Osteocyte (in vitro differentiated cells): ENCODE data around the gene SHE. TPM values are rescaled to one million over a fixed set of nuclear protein-coding genes. Genes with fewer than 3 reads are reported as not detected.

Experiments
- DNase-seq: peaks from one replicate; pipeline ENCODE4 v3.0.0; 2021; ENCODE audit warnings: mixed read lengths; ENCODE audit not compliant: unreplicated experiment; ENCODE audit errors: extremely low spot score
- H3K27ac Mint-ChIP-seq: one replicate; pipeline ENCODE4 v1.8.0; 2021; ENCODE audit warnings: mild to moderate bottlenecking, mixed read lengths; ENCODE audit not compliant: unreplicated experiment
- H3K27me3 Mint-ChIP-seq: one replicate; pipeline ENCODE4 v1.8.0; 2021; ENCODE audit warnings: mixed read lengths; ENCODE audit not compliant: unreplicated experiment
- H3K36me3 Mint-ChIP-seq: one replicate; pipeline ENCODE4 v1.8.0; 2021; ENCODE audit warnings: mixed read lengths; ENCODE audit not compliant: unreplicated experiment
- H3K4me1 Mint-ChIP-seq: one replicate; pipeline ENCODE4 v1.8.0; 2021; ENCODE audit warnings: mixed read lengths; ENCODE audit not compliant: unreplicated experiment
- H3K4me3 Mint-ChIP-seq: one replicate; pipeline ENCODE4 v1.8.0; 2021; ENCODE audit warnings: mild to moderate bottlenecking, moderate library complexity, mixed read lengths; ENCODE audit not compliant: unreplicated experiment
- H3K9me3 Mint-ChIP-seq: one replicate; pipeline ENCODE4 v1.8.0; 2021; ENCODE audit warnings: mixed read lengths; ENCODE audit not compliant: unreplicated experiment
- CTCF ChIP-seq: fragments of 200-600 bp; sonication (generic); IDR thresholded peaks from 2 replicates; pipeline ENCODE4 v1.5.0; 2021; ENCODE audit warnings: antibody characterized with exemption, mild to moderate bottlenecking, moderate library complexity
- total RNA-seq: library from RNA; stranded (reverse); gene quantifications from 2 replicates; pipeline ENCODE4 v1.2.1, GENCODE V29; 2021

SHE gene
- total RNA-seq, 1 donor from 2014 or later = not detected

GRCh38 chr1:154466921-154467417 is 35.2 kb downstream of the SHE start:
- peaks cover 13% of the 10 kb centered on the region for H3K36me3 Mint-ChIP-seq
- peak overlapping the region; percentile 14 for H3K27ac Mint-ChIP-seq
- H3K4me1 Mint-ChIP-seq = peaks cover 38% of the 10 kb centered on the region
- TF ChIP-seq CTCF = peak; percentile 50
- no peaks in the 10 kb centered on the region for H3K9me3 Mint-ChIP-seq
- DNase-seq = no peak
- no peak overlapping the region for H3K4me3 Mint-ChIP-seq
- no peaks in the 10 kb centered on the region for H3K27me3 Mint-ChIP-seq

- Mint-ChIP-seq H3K9me3 (no peaks in the 10 kb centered on the region), H3K27ac (peak overlapping the region; percentile 70), H3K27me3 (no peaks in the 10 kb centered on the region), H3K4me3 (no peak overlapping the region), H3K4me1 (peaks cover 39% of the 10 kb centered on the region), H3K36me3 (peaks cover 15% of the 10 kb centered on the region)
- no peak for DNase-seq
- no peak for TF ChIP-seq CTCF
These were observed 36.0 kb downstream of the SHE start for GRCh38 chr1:154466206-154466605.

- DNase-seq = no peak
- H3K36me3 Mint-ChIP-seq = peaks cover 17% of the 10 kb centered on the region
- H3K4me1 Mint-ChIP-seq = peaks cover 41% of the 10 kb centered on the region
- peak overlapping the region; percentile 70 for H3K27ac Mint-ChIP-seq
- no peak for TF ChIP-seq CTCF
- no peaks in the 10 kb centered on the region for H3K9me3 Mint-ChIP-seq
- H3K4me3 Mint-ChIP-seq = no peak overlapping the region
- H3K27me3 Mint-ChIP-seq = no peaks in the 10 kb centered on the region
These were observed 36.5 kb downstream of the SHE start for GRCh38 chr1:154465621-154466195.

- Mint-ChIP-seq H3K4me3 (no peak overlapping the region), H3K4me1 (peaks cover 62% of the 10 kb centered on the region)
These were observed 38.7 kb downstream of the SHE start for GRCh38 chr1:154463512-154463990.

More at GRCh38 chr1:154463512-154463990, 38.7 kb downstream of the SHE start:
- no peak for DNase-seq
- peak overlapping the region; percentile 98 for H3K27ac Mint-ChIP-seq
- no peak for TF ChIP-seq CTCF
- no peaks in the 10 kb centered on the region for H3K27me3 Mint-ChIP-seq
- peaks cover 21% of the 10 kb centered on the region for H3K36me3 Mint-ChIP-seq
- no peaks in the 10 kb centered on the region for H3K9me3 Mint-ChIP-seq
